ENCODE measurements around the gene CMTM8.

The CMTM8 gene

DNA sequence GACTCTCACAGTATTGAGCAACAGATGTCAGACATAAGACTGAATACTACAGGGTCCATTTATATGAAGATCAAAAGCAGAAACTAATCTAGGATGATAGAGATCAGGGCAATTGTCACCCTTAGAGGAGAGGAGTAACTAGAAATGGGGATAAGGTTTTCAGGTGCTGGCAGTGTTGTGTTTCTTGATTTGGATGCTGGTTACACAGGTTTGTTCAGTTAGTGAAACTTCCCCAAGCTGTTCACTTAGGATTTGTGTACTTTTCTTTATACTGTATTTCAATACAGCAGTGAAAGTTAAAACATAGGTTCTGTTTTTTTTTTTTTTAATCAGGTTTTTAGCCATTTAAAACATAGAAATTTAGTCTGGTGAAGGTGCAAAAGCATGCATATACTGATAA lies 114.1 kb downstream of the CMTM8 start:
- no peak overlapping the region for H3K27ac Mint-ChIP-seq
- no peak overlapping the region for H3K4me3 Mint-ChIP-seq
- ATAC-seq: no peak

DNA sequence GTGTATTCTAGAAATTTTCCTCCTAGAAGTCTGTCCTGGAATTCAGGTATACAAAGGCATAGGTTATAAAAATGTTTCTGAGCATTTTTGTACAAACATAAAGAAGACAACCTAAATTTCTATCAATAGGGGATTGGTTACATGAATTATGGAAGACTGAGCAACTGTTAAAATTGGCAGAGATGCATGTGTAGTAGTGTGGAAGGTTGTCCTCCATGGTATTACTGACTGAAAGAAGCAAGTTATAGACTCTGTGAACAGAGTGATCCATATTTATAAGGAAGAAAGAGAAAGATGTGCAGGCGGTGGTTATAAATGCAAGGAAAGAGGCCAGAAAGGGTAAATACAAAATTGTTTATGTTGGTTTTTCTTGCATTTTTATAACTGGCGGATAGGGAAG lies 114.9 kb downstream of the CMTM8 start:
- Mint-ChIP-seq H3K27ac (no peak overlapping the region), H3K4me1 (peaks cover 13% of the 10 kb centered on the region), H3K4me3 (no peak overlapping the region), H3K9me3 (no peaks in the 10 kb centered on the region), H3K27me3 (no peaks in the 10 kb centered on the region)
- DNase-seq (no peak), ATAC-seq (no peak)

More for the DNA sequence above, 114.1 kb downstream of the CMTM8 start:
- peaks cover 21% of the 10 kb centered on the region for H3K4me1 Mint-ChIP-seq
- no peaks in the 10 kb centered on the region for H3K9me3 Mint-ChIP-seq
- DNase-seq: no peak
- H3K27me3 Mint-ChIP-seq: no peaks in the 10 kb centered on the region

DNA sequence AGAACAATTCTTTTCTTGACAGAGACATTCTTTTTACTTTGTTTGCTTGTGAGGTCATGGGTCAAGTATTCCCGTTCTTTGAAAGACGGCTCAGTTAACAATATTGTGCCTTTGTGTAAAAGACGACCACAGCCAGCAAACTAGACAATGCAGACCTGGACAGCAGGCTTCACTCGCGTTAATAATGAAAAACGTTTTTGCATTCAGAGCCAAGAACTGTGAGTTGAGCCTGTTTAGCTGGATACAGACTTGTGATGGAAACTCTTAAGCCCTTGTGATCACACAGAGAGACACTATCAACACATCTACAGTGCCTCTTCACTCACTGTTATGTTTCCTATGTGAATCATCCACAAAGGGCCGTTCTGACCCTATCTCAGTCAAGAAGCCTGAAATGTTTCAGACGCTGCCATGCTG lies 115.9 kb downstream of the CMTM8 start:
- H3K4me1 Mint-ChIP-seq: peaks cover 3% of the 10 kb centered on the region
- DNase-seq (no peak), ATAC-seq (no peak)
- H3K27ac Mint-ChIP-seq: no peak overlapping the region
- no peaks in the 10 kb centered on the region for H3K27me3 Mint-ChIP-seq
- no peak overlapping the region for H3K4me3 Mint-ChIP-seq
- H3K9me3 Mint-ChIP-seq: no peaks in the 10 kb centered on the region

DNA sequence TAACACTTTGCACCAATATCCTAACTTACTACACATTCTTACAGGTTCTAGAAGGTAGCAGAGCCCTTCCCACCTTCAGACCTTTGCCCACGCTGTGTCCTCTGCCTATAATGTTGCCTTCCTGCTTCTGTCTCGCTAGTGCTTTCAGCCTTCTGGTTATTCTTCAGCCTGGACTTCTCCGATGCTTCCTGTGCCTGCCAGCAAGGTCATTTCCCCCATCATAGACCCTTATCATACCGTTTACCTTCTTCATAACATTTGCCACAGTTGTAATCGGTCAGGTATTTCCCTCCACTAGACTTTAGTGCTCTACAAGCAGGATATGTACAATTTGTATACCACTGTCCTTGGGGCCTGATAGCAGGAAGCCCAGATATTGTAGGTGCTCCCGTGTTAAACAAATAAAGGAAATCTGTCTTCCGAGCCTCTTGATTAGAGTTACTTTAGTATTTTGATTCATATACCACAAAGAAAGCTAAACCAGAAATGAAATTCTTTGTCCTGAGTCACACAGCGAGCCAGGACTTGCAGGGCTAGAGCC lies 117.3 kb downstream of the CMTM8 start:
- no peaks in the 10 kb centered on the region for H3K9me3 Mint-ChIP-seq
- ATAC-seq (no peak), DNase-seq (no peak)
- H3K27ac Mint-ChIP-seq: peak overlapping the region in 1 of 2 donors; percentile 66
- H3K4me3 Mint-ChIP-seq: no peak overlapping the region
- no peaks in the 10 kb centered on the region for H3K27me3 Mint-ChIP-seq
- H3K4me1 Mint-ChIP-seq: no peaks in the 10 kb centered on the region

DNA sequence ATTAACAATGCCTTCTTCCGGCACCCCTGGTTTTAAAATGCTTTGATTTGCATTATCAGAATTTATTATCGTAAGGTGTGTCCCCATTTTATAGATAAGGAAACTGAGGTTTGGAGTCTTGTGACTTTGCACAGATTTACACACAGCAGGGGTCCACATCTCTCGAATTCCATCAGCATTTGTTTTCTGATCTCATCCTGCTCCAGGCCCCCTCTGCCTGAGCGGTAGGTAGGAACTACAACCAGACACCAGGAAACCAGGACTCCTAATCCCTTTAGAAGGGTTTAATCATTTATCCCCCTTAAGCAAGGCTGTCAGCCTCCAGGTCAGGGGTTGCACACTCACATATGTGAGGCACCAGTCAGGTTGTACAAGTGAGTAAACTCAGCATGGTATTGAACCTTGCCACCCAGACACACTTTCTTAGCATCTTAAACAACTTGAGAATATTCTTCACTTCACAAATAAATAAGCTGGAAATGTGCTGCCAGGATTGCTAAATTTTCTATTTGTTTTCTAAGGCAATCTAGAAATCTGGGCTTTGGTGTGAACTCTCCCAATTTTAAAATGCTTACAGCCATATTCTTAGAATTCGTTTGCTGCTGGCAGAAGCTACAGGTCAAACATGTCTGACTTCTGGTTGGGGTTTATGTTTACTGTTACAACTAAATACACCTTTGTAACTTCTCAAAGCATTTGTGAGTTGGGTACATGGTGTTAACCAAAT lies 121.4 kb downstream of the CMTM8 start:
- Mint-ChIP-seq H3K4me3 (no peak overlapping the region), H3K27me3 (no peaks in the 10 kb centered on the region), H3K4me1 (no peaks in the 10 kb centered on the region), H3K9me3 (no peaks in the 10 kb centered on the region), H3K27ac (no peak overlapping the region)
- no peak for ATAC-seq
- no peak for DNase-seq

DNA sequence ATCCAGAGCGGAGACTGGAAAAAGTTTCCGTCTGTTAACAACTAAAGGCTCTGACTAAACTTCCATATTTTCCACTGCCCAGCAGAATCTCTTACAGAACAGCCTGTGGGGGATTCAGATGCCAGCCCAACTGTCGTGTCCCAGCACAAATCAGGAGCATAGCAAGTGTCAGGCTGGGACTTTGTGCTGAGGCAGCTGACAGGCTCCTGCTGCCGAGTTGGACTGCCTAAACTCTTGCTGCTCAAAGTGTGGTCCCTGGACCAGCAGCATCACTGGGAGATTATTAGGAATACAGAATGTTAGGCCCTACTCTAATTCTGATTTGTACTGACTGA lies 122.0 kb downstream of the CMTM8 start:
- ATAC-seq (no peak), DNase-seq (no peak)
- no peaks in the 10 kb centered on the region for H3K4me1 Mint-ChIP-seq
- H3K9me3 Mint-ChIP-seq: no peaks in the 10 kb centered on the region
- H3K27ac Mint-ChIP-seq: no peak overlapping the region
- H3K4me3 Mint-ChIP-seq: no peak overlapping the region
- H3K27me3 Mint-ChIP-seq: no peaks in the 10 kb centered on the region

GRCh38 chr3:32366638-32367397 lies 128.3 kb downstream of the CMTM8 start:
- peaks cover 27% of the 10 kb centered on the region for H3K4me1 Mint-ChIP-seq
- H3K4me3 Mint-ChIP-seq: no peak overlapping the region
- peak overlapping the region in 1 of 2 donors; percentile 7 for H3K27ac Mint-ChIP-seq
- H3K27me3 Mint-ChIP-seq: no peaks in the 10 kb centered on the region
- ATAC-seq: no peak
- DNase-seq: no peak
- H3K9me3 Mint-ChIP-seq: no peaks in the 10 kb centered on the region

DNA sequence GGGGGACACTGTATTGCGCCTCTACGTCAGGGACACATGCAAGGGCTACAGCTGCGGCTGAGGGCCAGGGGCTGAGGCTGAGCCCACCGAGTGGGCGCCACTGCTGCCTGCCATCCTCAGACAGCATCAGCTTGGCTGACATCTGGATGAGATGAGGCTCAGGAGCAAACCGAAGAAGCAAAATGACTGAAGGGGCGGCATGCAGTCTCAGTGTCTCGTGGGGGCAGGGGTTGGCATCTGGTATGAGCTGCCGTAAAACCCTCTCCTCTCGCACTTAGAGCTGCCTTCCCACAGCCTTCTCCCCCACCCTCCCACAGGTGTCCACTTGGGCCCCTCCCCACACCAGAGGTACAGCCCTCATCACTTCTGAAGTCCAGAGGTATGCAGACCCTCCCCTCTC lies 129.0 kb downstream of the CMTM8 start:
- Mint-ChIP-seq H3K27ac (peak overlapping the region in 1 of 2 donors; percentile 20), H3K4me1 (peaks cover 33% of the 10 kb centered on the region), H3K4me3 (no peak overlapping the region), H3K9me3 (no peaks in the 10 kb centered on the region), H3K27me3 (no peaks in the 10 kb centered on the region)
- DNase-seq: no peak
- no peak for ATAC-seq

DNA sequence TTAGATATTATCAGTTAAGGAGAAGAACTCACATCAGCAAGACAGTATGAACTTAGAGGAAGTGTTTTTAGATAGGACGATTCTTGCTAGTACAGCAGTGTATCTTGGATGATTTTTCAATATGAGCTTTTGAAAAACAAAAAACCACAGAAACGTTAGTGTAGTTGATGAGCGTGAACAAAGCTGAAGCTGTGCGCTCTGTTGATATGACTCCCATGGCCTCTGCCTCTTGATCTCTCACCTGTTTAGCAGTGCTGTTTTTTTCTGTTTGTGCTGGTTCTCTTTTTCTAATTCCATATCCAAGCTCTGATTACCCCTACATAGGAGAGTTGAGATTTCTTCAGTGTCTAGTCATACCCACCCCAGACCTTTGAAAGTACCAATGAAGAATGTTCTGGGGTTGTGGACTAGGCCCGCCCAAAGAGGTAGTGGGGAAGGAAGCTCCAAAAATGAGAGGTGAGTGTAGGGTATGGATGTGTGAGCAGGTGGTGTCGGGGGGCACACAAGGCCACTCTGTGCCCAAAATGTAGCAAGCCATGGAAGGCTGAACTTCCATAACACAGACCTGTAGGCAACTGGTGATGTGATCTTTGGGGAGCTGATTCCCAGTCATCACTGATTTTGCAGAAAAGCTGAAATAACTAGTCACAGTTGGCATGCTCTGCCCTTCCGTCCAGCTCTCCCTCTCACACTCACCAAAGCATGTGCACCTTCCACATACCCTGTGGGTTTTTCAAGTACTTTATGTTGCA lies 133.2 kb downstream of the CMTM8 start:
- Mint-ChIP-seq H3K4me1 (peaks cover 49% of the 10 kb centered on the region), H3K4me3 (peak overlapping the region; percentile 38 to 39)
- ATAC-seq: peak; percentile 76

GRCh38 chr3:32372213-32372490 lies 133.7 kb downstream of the CMTM8 start:
- Mint-ChIP-seq H3K27me3 (no peaks in the 10 kb centered on the region), H3K4me1 (peaks cover 44% of the 10 kb centered on the region), H3K27ac (peak overlapping the region; percentile 93 to 95), H3K4me3 (peak overlapping the region; percentile 38 to 39), H3K9me3 (no peaks in the 10 kb centered on the region)
- DNase-seq (no peak), ATAC-seq (peak; percentile 40)

More for the DNA sequence above, 133.2 kb downstream of the CMTM8 start:
- DNase-seq: peak; percentile 19 to 34
- H3K9me3 Mint-ChIP-seq: no peaks in the 10 kb centered on the region
- H3K27ac Mint-ChIP-seq: peak overlapping the region; percentile 93 to 95
- H3K27me3 Mint-ChIP-seq: no peaks in the 10 kb centered on the region

DNA sequence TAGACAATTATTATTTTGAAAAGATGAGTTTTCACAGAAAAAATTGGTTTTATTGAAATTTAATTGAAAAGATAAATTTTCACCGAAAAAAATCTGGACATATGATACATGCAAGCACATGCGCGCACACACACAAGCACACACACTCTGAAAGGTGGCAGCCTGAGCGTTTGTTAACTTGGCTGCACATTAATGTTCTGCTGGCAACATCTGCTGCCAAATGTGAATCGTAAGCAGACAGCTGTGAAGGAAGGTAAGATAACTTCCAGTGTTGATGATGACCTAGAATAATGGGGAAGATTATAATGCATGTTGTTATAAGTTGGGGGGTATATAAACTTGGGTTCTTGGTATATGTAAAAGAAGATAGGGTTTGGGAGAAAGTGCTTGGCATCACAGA lies 134.8 kb downstream of the CMTM8 start:
- no peak for DNase-seq
- H3K4me3 Mint-ChIP-seq: no peak overlapping the region
- H3K27me3 Mint-ChIP-seq: no peaks in the 10 kb centered on the region
- H3K9me3 Mint-ChIP-seq: no peaks in the 10 kb centered on the region
- ATAC-seq: no peak
- no peak overlapping the region for H3K27ac Mint-ChIP-seq
- H3K4me1 Mint-ChIP-seq: peaks cover 37% of the 10 kb centered on the region

DNA sequence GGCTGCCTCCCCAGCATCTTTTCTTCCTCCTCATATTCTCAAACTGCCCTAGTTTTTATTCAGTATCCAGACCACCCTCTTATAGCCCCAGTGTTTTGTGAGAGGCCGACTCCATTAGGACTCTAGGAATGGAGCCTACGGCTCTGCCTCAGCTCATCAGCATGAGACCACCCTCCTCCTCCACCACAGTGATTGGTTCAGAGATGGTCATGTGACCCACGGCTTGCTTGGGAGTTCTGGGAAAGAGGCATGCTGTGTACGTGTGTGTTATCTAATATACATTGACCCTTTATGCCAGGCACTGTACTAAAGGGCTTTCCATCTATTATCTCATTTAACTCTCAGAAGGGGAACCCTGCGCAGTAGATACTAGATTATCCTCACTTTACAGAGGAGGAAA lies 135.4 kb downstream of the CMTM8 start:
- H3K9me3 Mint-ChIP-seq: no peaks in the 10 kb centered on the region
- H3K4me3 Mint-ChIP-seq: no peak overlapping the region
- DNase-seq: no peak
- ATAC-seq: no peak
- no peaks in the 10 kb centered on the region for H3K27me3 Mint-ChIP-seq
- peak overlapping the region; percentile 16 to 81 for H3K27ac Mint-ChIP-seq
- peaks cover 37% of the 10 kb centered on the region for H3K4me1 Mint-ChIP-seq

DNA sequence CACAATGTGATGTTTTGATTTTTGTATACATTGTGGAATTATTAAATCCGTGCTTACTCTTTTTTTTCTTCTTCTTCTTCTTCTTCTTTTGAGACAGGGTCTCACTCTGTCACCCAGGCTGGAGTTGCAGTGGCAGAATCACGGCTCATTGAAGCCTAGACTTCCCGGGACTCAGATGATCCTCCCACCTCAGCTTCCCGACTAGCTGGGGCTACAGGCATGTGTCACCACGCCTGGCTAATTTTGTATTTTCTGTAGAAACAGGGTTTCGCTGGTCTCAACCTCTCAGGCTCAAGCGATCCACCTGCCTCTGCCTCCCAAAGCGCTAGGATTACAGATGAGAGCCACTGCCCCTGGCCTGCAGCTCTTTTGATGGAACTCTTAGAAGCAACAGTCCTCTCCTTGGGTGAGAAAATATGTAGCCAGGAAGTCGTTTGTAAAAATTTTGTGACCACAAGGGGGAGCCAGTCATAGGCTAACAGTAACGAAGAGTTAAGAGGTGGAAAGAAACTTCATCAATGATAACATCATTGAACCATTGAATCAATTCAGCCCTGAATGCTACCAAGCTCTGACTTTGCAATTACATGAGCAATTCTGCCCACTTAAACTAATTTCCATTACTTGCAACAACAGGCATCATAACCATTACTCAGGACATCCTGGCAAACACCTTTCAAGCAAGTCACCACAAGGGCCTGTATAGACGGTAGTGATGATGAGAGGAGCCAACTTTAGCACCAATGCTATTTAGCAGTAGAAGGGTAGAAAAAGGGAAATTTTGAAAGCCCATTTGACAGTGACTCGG lies 136.5 kb downstream of the CMTM8 start:
- DNase-seq: peak; percentile 69 to 73
- peak; percentile 73 for ATAC-seq
- H3K4me3 Mint-ChIP-seq: peak overlapping the region in 1 of 2 donors; percentile 16
- peaks cover 37% of the 10 kb centered on the region for H3K4me1 Mint-ChIP-seq
- no peaks in the 10 kb centered on the region for H3K9me3 Mint-ChIP-seq
- H3K27ac Mint-ChIP-seq: peak overlapping the region; percentile 84 to 93
- H3K27me3 Mint-ChIP-seq: no peaks in the 10 kb centered on the region

- DNase-seq (no peak), ATAC-seq (no peak)
- no peak overlapping the region for H3K4me3 Mint-ChIP-seq
- no peak overlapping the region for H3K27ac Mint-ChIP-seq
- peaks cover 37% of the 10 kb centered on the region for H3K4me1 Mint-ChIP-seq
- no peaks in the 10 kb centered on the region for H3K9me3 Mint-ChIP-seq
- no peaks in the 10 kb centered on the region for H3K27me3 Mint-ChIP-seq
Measured at GRCh38 chr3:32375596-32375930, 137.1 kb downstream of the CMTM8 start.

- H3K27me3 Mint-ChIP-seq: no peaks in the 10 kb centered on the region
- ATAC-seq (no peak), DNase-seq (no peak)
- H3K4me1 Mint-ChIP-seq: peaks cover 33% of the 10 kb centered on the region
- no peak overlapping the region for H3K4me3 Mint-ChIP-seq
- H3K9me3 Mint-ChIP-seq: no peaks in the 10 kb centered on the region
- no peak overlapping the region for H3K27ac Mint-ChIP-seq
Measured at GRCh38 chr3:32376115-32376514, 137.6 kb downstream of the CMTM8 start.
